GM21367 (cell line): ENCODE measurements around the gene ADAMTS9.

Experiments
- ATAC-seq: cut with Tn5 transposase; IDR thresholded peaks from one replicate; pipeline ENCODE4 v1.9.1; 2021; ENCODE audit not compliant: unreplicated experiment

The ADAMTS9 gene

DNA sequence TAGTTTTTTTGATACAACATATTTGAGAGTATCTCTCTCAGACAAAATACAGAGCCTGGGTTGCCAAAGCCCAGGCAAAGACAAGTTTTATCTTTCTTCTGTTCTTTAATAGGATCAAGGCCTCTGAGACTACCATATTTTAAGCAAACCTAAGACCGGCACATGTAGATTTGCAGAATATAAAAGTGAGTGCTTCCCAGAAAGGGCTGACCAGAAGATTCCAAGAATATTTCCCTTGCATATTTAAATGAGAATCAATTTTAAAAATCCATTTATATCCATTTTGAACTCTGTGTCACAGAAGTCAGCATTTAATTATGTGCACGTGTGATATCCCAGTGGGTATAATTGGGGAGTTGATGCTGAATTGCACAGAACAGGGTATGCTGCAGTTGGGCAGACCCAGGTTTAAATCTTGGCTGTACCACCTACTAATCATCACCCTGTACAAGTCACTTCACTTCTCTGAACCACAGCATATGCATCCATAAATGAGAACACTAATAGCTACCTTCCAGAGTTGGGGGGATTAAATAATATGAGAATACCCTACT, 191.9 kb downstream of the ADAMTS9 start:
- ATAC-seq, result no peak

GRCh38 chr3:64495121-64495780, 192.5 kb downstream of the ADAMTS9 start:
- no peak for ATAC-seq

- ATAC-seq, result no peak
These were observed 193.3 kb downstream of the ADAMTS9 start for GRCh38 chr3:64494526-64494925.

DNA sequence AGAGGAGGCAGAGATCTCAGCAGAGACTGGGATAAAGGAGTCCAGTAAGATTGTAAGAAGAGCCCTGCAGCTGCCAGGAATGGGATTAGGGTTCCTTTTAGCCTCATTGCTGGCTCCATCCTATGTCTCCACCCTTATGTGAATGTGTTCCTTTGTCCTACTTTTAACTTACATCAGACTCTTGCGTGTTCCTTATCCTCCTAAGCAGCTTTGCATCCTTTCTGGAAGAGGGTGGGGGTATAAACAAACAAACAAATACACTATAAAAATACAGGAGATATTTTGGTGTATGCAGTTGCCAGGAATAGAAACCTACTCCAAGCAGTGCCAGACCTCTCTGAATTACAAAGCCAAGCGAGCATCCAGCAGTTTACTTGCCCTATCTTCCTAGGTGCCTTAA, 194.7 kb downstream of the ADAMTS9 start:
- ATAC-seq, result no peak

DNA sequence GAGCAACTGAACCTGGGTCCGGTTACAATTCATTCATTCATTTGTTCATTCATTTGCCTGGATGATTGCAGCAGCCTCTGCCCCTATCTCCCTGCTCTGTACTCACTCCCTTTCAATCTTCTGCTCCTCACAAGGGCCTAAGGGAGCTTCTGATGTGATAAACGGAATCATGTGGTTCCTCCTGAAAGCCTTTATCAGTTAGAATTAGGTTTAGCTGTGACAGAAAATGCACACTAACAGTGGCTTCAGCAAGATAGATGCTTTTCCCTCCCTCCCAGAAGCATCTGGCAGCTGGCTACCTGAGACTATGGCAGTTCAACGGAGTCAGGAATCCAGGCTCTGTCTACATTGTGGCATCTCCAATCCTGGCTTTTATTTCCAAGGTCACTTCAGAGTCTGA, 196.0 kb downstream of the ADAMTS9 start:
- no peak for ATAC-seq

DNA sequence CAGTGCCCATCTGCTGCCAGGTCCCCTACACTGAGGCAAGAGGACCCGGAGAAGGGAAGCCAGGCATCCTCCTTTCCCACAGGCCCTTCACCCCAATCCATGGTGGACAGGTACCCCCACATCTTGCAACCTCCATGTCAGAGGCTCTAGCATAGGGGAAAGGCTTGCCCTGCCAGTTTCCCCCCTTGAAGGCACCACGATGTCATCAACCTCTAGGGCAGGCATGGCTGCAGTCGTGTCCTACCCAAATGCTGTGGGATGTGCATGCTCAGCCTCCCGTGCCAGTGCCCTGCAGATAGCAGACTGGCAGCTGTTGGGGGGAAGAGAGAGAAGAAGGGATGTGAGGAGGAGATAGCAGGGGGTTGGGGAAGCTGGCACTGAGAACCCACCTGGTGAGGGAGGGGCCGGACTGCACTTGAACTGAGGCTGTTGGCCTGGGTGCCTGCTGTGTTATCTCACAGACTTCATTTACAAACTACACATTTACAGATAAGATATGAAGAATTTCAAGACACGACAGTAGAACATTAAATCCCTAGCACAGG, 197.5 kb downstream of the ADAMTS9 start:
- ATAC-seq, result no peak

GRCh38 chr3:64489361-64490044, 198.3 kb downstream of the ADAMTS9 start:
- ATAC-seq, result no peak

DNA sequence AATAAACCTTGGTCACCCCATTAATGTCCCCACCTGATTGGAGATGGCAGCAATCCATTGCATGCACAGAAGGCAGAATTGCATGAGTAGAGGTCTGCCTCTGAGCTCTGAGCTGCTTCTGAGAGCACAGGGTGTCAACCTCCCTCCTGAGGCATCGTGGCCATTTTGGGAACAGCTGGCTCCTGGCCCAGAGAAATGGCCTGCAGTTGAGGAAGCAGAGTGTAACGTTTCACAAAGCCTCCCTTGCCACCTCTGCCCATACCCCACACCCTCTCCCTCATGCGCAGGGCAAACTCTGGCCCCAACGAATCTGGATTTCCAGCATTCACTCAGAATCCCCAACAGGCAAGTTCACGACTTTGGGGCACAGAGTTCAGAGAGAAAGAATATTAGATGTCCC, 198.9 kb downstream of the ADAMTS9 start:
- no peak for ATAC-seq

DNA sequence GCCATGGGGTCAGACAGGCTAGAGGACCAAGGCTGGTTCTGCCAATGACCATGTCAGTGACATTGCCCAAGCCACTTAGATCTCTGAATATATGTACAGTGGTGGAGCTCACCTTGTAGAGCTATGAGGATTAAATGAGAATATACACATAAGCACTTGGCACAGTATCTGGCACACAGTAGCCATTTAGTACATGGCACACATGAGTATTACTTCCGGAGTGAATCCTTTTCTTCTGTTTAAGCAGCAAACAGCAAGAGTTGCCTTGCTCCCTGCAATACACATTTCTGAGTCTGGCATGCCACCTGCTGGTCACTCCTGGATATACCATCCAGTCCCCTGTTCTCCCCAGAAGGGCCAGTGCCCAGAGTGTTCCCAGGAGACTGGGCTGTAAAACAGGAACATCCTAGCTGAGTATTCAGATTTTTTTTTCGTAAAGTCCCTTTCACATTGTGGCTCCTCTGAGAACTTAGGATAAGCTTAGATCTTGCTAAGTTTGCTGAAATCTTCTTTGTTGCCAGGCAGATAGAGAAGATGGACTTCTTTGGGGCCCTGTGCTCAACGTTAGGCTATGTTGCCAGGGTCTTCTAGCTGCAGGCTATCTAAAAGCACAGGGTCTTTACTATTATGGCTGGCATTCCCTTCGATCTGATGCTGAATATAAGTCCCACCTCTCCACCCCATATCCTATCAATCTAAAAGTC, 203.4 kb downstream of the ADAMTS9 start:
- ATAC-seq, result peak; percentile 96

DNA sequence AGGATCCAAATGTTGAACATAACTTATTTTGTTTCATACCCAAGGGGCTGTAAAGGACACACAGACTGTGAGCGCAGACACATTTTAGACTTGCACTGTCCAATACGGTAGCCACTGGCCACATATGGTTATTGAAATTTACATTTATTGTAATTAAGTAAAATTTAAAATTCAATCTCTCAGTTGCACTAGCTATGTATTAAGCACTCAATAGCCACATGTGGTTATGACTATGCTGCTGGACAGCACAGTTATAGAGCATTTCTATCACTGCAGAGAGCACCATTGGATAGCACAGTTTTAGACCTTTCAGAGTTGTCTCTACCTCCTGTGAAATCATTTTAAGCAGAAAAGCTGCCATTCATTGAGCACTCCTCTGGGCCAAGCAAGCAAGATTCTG, 204.3 kb downstream of the ADAMTS9 start:
- ATAC-seq, result no peak

GRCh38 chr3:64475037-64475436, 212.8 kb downstream of the ADAMTS9 start:
- no peak for ATAC-seq

GRCh38 chr3:64473466-64473865, 214.3 kb downstream of the ADAMTS9 start:
- no peak for ATAC-seq

DNA sequence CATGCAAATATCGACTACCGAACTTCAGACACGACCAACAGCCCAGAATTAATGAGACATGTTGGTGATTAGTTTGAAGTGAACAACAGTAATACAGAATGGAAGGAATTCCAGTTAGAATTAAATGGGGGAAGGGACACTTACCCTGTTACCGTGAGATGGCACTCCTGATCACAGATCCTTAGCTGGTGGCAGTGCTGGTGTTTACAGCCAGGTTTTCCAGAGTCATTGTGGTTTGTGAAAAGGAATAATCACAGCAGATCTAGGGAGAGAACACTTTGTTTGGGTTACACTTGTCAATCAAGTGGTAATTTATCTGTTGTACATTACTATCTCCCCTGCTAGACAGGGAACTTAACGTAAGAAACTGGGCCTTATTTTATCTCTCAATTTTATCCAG, 217.4 kb downstream of the ADAMTS9 start:
- ATAC-seq, result no peak

DNA sequence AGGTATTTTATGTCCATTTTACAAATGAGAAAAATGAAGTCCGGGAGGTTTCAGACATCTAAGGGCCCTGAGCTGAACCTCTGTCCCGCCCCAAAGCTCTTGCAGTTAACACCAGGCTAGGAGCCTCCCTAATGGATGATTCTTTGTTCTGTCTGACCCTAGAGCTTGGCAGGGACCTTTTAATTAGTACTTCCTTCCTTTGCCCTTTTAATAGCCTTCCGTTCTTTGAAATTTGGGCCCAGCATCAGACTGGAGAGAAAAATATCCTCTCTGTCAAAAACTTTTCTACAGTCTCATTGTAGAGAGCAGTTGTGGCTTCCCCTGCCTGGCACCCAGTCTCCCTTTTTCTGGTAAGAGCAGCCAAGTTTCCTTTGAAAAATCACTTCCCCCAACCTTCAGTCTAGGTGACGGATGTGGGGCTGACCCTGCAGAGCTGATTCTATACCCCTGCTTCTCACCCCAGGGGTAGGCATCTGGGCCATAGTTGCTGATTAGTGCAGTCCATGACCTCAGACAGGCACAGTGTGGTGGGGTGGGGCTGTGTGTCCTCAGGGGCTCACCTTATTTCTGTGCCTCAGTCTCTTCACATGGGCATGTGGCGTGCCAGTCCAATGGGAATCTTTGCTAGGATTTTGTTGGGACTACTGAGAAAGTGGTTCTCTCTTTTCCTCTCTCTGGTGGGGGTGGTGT, 220.4 kb downstream of the ADAMTS9 start:
- no peak for ATAC-seq
